ENCODE results near the gene MRPL18.
"Not testable (repeated sequence)": the region's sequence is repeated elsewhere in the genome, so short reads cannot be mapped to it uniquely, and the experiment has no call there.

MRPL18 gene

DNA sequence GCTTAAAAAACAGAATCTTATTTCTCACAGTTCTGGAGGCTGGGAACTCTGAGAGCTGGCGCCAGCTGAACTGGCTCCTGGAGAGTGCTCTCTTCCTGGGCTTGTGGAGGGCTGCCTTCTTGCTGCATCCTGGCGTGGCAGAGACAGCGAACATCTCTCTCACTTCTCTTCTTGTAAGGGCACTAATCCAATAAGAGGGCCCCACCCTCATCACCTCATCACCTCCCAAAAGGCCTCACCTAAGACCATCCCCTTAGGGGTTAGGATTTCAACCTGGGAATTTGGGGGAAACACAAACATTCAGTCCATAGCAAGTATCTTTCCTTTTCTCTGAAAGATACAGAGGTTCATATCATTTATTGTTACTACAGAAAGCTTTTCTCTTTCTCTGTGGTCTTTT, 33.7 kb downstream of the MRPL18 start:
- Histone ChIP-seq H3K4me3 (ENCODE audit: low read depth, low read length, poor library complexity, severe bottlenecking) (no peak overlapping the region), H2AFZ (ENCODE audit: low read length) (no peak overlapping the region), H3K4me2 (ENCODE audit: low read length) (no peak overlapping the region), H3K9ac (ENCODE audit: low read length) (no peak overlapping the region), H3K9me2 (ENCODE audit: low read depth, low read length) (no peaks in the 10 kb centered on the region), H3K27me3 (ENCODE audit: insufficient read depth, low read length) (peaks cover 6% of the 10 kb centered on the region; the same call in 1 of the 2 replicates), H3K9me3 (ENCODE audit: low read length) (no peaks in the 10 kb centered on the region), H4K20me1 (ENCODE audit: insufficient read depth, low read length) (no peaks in the 10 kb centered on the region), H3K27ac (ENCODE audit: low read depth, low read length, poor library complexity, severe bottlenecking) (no peak overlapping the region), H3F3A (ENCODE audit: insufficient read depth, low read length) (no peaks in the 10 kb centered on the region), H3K79me2 (ENCODE audit: insufficient read depth, low read length) (no peaks in the 10 kb centered on the region), H3K36me3 (ENCODE audit: insufficient read depth, low read length) (no peaks in the 10 kb centered on the region), H3K4me1 (ENCODE audit: insufficient read depth, low read length, severe bottlenecking) (peaks cover 12% of the 10 kb centered on the region)
- no peak for TF ChIP-seq EZH2 (IDR thresholded peaks at IDR 0.05; ENCODE audit: borderline replicate concordance, low read length)
- TF ChIP-seq, protein P1, sequence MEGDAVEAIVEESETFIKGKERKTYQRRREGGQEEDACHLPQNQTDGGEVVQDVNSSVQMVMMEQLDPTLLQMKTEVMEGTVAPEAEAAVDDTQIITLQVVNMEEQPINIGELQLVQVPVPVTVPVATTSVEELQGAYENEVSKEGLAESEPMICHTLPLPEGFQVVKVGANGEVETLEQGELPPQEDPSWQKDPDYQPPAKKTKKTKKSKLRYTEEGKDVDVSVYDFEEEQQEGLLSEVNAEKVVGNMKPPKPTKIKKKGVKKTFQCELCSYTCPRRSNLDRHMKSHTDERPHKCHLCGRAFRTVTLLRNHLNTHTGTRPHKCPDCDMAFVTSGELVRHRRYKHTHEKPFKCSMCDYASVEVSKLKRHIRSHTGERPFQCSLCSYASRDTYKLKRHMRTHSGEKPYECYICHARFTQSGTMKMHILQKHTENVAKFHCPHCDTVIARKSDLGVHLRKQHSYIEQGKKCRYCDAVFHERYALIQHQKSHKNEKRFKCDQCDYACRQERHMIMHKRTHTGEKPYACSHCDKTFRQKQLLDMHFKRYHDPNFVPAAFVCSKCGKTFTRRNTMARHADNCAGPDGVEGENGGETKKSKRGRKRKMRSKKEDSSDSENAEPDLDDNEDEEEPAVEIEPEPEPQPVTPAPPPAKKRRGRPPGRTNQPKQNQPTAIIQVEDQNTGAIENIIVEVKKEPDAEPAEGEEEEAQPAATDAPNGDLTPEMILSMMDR (IDR thresholded peaks at IDR 0.05; ENCODE audit: low read length) = no peak

DNA sequence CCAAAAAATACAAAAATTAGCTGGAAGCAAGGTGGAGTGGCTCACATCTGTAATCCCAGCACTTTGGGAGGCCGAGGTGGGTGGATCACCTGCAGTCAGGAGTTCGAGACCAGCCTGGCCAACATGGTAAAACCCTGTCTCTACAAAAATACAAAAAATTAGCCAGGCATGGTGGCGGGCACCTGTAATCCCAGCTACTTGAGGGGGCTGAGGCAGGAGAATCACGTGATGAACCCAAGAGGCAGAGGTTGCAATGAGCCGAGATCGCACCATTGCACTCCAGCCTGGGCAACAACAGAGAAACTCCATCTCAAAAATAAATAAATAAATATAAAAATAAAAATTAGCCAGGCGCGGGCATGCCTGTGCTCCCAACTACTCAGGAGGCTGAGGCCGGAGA, 34.4 kb downstream of the MRPL18 start:
- not testable (repeated sequence) for H4K20me1 ChIP-seq (ENCODE audit: insufficient read depth, low read length); H3K27ac ChIP-seq (ENCODE audit: low read depth, low read length, poor library complexity, severe bottlenecking); H2AFZ ChIP-seq (ENCODE audit: low read length); H3K9ac ChIP-seq (ENCODE audit: low read length); H3K4me2 ChIP-seq (ENCODE audit: low read length); H3K9me2 ChIP-seq (ENCODE audit: low read depth, low read length); H3F3A ChIP-seq (ENCODE audit: insufficient read depth, low read length); H3K36me3 ChIP-seq (ENCODE audit: insufficient read depth, low read length); H3K79me2 ChIP-seq (ENCODE audit: insufficient read depth, low read length); H3K9me3 ChIP-seq (ENCODE audit: low read length); H3K4me3 ChIP-seq (ENCODE audit: low read depth, low read length, poor library complexity, severe bottlenecking); H3K27me3 ChIP-seq (ENCODE audit: insufficient read depth, low read length)
- peaks cover 11% of the 10 kb centered on the region for H3K4me1 ChIP-seq (ENCODE audit: insufficient read depth, low read length, severe bottlenecking)

DNA sequence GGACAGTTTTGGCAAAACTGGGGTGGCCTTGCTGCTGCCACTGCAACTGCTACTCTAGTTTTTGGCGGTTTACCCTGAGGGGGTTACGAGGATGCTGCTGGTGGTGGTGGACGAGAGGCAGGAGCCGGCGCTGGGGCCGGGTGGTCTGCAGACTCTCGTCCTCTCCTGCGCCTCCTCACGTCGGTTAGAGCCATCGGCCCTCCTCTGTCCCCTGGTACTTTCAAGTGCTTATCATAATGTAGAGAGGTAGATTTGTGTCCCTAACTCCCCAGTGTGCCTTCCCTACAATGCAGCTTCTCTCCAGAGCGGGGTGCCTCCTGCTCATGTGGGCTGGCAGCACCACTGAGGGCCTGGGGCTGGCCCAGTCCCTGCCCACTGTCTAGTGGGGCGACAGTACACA, 35.7 kb downstream of the MRPL18 start:
- H3F3A ChIP-seq (ENCODE audit: insufficient read depth, low read length) = no peaks in the 10 kb centered on the region
- TF ChIP-seq, protein P1 (IDR thresholded peaks at IDR 0.05; ENCODE audit: low read length) = no peak
- no peak for TF ChIP-seq EZH2 (IDR thresholded peaks at IDR 0.05; ENCODE audit: borderline replicate concordance, low read length)
- no peaks in the 10 kb centered on the region for H3K79me2 ChIP-seq (ENCODE audit: insufficient read depth, low read length)
- no peaks in the 10 kb centered on the region for H3K9me2 ChIP-seq (ENCODE audit: low read depth, low read length)
- no peak overlapping the region for H3K9ac ChIP-seq (ENCODE audit: low read length)
- no peak overlapping the region for H3K4me3 ChIP-seq (ENCODE audit: low read depth, low read length, poor library complexity, severe bottlenecking)
- no peaks in the 10 kb centered on the region for H3K4me1 ChIP-seq (ENCODE audit: insufficient read depth, low read length, severe bottlenecking)
- no peaks in the 10 kb centered on the region for H4K20me1 ChIP-seq (ENCODE audit: insufficient read depth, low read length)
- H3K36me3 ChIP-seq (ENCODE audit: insufficient read depth, low read length) = no peaks in the 10 kb centered on the region
- peaks cover 6% of the 10 kb centered on the region; the same call in 1 of the 2 replicates for H3K27me3 ChIP-seq (ENCODE audit: insufficient read depth, low read length)
- H3K4me2 ChIP-seq (ENCODE audit: low read length) = no peak overlapping the region
- H3K27ac ChIP-seq (ENCODE audit: low read depth, low read length, poor library complexity, severe bottlenecking) = no peak overlapping the region
- H2AFZ ChIP-seq (ENCODE audit: low read length) = no peak overlapping the region
- H3K9me3 ChIP-seq (ENCODE audit: low read length) = no peaks in the 10 kb centered on the region

DNA sequence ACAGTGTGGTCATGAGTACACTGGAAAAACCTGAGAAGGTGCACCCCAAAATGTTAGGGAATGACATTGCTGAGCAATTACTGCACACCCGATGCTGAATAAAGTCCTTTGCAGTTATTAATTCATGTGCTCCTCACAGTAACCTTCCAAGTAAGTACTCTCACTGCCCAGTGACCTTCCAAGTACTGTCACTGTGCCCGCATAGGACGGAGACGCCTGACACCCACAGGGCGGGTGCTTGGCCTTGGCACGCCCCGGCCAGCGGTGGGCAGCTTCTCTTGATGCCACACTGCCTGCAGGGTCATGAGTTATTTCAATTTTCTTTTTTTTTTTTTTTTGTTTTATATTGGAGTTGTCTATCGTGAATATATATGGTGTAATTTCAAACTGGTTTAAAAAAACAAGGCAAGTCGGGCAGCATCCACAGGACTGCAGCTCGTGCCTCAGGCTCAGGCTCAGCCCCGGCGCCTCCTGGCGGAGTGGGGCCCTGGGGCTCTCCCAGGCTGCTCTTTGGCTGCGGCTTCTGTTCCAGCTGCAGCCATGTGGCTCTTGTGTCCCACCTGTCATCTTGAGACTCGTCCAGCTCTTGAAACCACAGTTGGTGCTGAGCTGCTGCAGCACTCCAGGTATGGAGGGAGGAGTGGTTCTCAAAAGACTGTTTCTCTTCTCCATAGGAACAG, 36.8 kb downstream of the MRPL18 start:
- H2AFZ ChIP-seq (ENCODE audit: low read length) = no peak overlapping the region
- peaks cover 6% of the 10 kb centered on the region; the same call in 1 of the 2 replicates for H3K27me3 ChIP-seq (ENCODE audit: insufficient read depth, low read length)
- H3K79me2 ChIP-seq (ENCODE audit: insufficient read depth, low read length) = no peaks in the 10 kb centered on the region
- H3K9ac ChIP-seq (ENCODE audit: low read length) = no peak overlapping the region
- no peaks in the 10 kb centered on the region for H3K9me2 ChIP-seq (ENCODE audit: low read depth, low read length)
- TF ChIP-seq EZH2 (IDR thresholded peaks at IDR 0.05; ENCODE audit: borderline replicate concordance, low read length) = no peak
- H3K4me3 ChIP-seq (ENCODE audit: low read depth, low read length, poor library complexity, severe bottlenecking) = no peak overlapping the region
- H3F3A ChIP-seq (ENCODE audit: insufficient read depth, low read length) = no peaks in the 10 kb centered on the region
- H3K4me2 ChIP-seq (ENCODE audit: low read length) = no peak overlapping the region
- no peaks in the 10 kb centered on the region for H4K20me1 ChIP-seq (ENCODE audit: insufficient read depth, low read length)
- no peaks in the 10 kb centered on the region for H3K4me1 ChIP-seq (ENCODE audit: insufficient read depth, low read length, severe bottlenecking)
- no peaks in the 10 kb centered on the region for H3K36me3 ChIP-seq (ENCODE audit: insufficient read depth, low read length)
- no peaks in the 10 kb centered on the region for H3K9me3 ChIP-seq (ENCODE audit: low read length)
- no peak overlapping the region for H3K27ac ChIP-seq (ENCODE audit: low read depth, low read length, poor library complexity, severe bottlenecking)
